ENCODE results near the gene RPS19BP1.

DNA sequence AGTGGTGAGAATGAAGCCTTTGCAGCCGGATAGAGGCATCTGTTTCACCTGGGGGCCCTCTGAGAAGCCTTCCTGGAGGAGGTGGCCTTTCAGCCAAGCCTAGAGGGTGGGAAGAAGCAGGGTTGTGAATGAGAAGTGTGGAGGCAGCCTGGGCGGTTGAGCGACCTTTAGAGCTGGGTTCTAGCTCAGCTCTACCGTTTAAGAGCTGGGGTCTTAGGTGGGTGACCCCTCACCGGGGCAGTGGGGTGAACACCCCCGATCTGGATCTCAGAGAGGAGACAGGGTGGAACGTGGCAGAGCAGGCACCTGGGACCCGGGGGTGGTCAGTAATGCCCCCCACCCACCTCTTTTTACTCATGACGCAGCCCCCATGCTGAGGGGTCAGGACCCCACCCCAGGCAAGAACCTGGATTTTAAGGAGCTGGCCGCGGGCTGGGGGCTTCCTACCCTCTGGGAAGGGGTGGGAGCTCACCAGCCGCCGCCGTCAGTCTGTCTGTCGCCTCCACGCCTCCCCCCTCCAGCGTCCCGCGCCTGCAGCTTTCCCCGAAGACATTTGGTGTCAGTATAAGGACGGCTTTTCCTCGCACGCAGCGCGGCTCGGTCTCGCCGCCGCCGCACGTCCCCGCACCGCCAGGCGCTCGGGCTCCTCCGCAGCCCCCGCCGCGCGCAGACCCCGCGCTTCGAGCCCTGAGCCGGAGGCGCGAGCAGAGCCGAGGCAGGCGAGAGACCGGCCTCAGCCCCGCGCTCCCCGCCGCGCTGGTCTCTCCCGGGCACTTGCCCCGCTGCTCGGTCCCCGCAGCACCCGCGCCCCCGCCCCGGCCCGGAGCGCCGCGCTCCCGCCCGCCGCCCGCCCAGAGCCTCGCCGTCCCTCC lies 24.7 kb upstream of the RPS19BP1 start:
- TF ChIP-seq POLR2A (IDR thresholded peaks at IDR 0.05) = no peak
- TF ChIP-seq, protein P1, sequence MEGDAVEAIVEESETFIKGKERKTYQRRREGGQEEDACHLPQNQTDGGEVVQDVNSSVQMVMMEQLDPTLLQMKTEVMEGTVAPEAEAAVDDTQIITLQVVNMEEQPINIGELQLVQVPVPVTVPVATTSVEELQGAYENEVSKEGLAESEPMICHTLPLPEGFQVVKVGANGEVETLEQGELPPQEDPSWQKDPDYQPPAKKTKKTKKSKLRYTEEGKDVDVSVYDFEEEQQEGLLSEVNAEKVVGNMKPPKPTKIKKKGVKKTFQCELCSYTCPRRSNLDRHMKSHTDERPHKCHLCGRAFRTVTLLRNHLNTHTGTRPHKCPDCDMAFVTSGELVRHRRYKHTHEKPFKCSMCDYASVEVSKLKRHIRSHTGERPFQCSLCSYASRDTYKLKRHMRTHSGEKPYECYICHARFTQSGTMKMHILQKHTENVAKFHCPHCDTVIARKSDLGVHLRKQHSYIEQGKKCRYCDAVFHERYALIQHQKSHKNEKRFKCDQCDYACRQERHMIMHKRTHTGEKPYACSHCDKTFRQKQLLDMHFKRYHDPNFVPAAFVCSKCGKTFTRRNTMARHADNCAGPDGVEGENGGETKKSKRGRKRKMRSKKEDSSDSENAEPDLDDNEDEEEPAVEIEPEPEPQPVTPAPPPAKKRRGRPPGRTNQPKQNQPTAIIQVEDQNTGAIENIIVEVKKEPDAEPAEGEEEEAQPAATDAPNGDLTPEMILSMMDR (IDR thresholded peaks at IDR 0.05) = peak in 1 of 3 experiments; percentile 12
